Measurements from ENCODE around the gene COLGALT1. TPM values are rescaled to one million over a fixed set of nuclear protein-coding genes. Genes with fewer than 3 reads are reported as not detected.
A peak's percentile ranks its signal among the peaks of the same experiment; 100 is the strongest.
"Not testable (repeated sequence)": the region's sequence is repeated elsewhere in the genome, so short reads cannot be mapped to it uniquely, and the experiment has no call there.

Gene COLGALT1
- total RNA-seq, 2 experiments from 2014 or later: 52.2 to 65.2 TPM

DNA sequence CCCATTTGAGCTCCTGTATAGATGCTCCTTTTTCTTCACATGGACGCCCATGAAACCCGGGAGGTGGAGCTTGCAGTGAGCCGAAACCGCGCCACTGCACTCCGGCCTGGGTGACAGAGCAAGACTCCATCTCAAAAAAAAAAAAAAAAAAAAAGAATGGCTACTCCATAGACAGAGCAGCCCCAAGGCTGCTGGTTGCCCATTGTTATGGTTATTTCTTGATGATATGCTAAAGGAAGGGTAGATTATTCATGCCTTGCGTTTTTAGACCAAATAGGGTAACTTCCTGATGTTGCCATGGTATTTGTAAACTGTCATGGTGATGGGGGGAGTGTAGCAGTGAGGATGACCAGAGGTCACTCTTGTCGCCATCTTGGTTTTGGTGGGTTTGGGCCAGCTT, 42.6 kb downstream of the COLGALT1 start:
- H3K4me3 Mint-ChIP-seq; CTCF ChIA-PET; ATAC-seq; H3K36me3 Mint-ChIP-seq; DNase-seq; H3K27ac Mint-ChIP-seq; H3K9me3 Mint-ChIP-seq (ENCODE audit: low read depth); H3K4me1 Mint-ChIP-seq: not testable (repeated sequence)
- H3K27me3 Mint-ChIP-seq: peaks cover 23% of the 10 kb centered on the region

DNA sequence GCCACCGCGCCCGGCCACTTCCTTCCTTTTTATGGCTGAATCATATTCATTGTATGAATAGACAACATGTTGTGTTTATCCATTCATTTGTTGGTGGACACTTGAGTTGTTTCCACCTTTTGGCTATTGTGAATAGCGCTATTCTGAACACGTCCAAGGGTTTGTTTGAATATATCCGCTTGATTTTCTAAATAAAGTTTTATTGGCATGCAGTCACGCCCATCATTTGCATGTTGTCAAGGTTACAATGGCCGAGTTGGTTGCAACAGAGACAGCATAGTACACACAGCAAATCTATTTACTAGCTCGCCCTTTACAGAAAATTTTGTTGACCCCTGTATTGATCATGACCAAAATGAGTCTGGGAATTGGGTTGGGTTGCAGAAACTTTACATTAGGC, 43.5 kb downstream of the COLGALT1 start:
- no peak overlapping the region for H3K27ac Mint-ChIP-seq
- no peaks in the 10 kb centered on the region for H3K36me3 Mint-ChIP-seq
- CTCF ChIA-PET: no interaction called here
- no peaks in the 10 kb centered on the region for H3K9me3 Mint-ChIP-seq (ENCODE audit: low read depth)
- DNase-seq (no peak), ATAC-seq (no peak)
- peaks cover 5% of the 10 kb centered on the region for H3K4me1 Mint-ChIP-seq
- no peak overlapping the region for H3K4me3 Mint-ChIP-seq
- H3K27me3 Mint-ChIP-seq: peaks cover 27% of the 10 kb centered on the region

DNA sequence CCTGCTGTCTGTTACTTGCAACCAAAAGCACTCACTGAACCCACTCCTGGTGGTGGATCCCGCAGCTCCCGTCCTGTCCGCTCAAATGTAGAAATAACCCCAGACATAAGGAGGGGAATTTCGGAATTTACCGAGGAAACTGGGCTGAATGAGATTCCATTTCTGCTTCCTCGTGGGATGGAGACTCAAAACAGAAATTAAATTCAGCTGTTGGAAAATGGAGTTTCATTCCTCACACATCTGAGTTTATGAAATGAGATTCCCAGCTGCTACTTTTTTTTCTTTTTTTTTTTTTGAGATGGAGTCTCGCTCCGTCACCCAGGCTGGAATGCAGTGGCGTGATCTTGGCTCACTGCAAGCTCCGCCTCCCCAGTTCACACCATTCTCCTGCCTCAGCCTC, 44.3 kb downstream of the COLGALT1 start:
- CTCF ChIA-PET: no interaction called here
- no peak overlapping the region for H3K27ac Mint-ChIP-seq
- DNase-seq (no peak), ATAC-seq (no peak)
- no peaks in the 10 kb centered on the region for H3K9me3 Mint-ChIP-seq (ENCODE audit: low read depth)
- H3K27me3 Mint-ChIP-seq: peaks cover 33% of the 10 kb centered on the region
- H3K4me3 Mint-ChIP-seq: no peak overlapping the region
- H3K4me1 Mint-ChIP-seq: peaks cover 5% of the 10 kb centered on the region
- no peaks in the 10 kb centered on the region for H3K36me3 Mint-ChIP-seq

DNA sequence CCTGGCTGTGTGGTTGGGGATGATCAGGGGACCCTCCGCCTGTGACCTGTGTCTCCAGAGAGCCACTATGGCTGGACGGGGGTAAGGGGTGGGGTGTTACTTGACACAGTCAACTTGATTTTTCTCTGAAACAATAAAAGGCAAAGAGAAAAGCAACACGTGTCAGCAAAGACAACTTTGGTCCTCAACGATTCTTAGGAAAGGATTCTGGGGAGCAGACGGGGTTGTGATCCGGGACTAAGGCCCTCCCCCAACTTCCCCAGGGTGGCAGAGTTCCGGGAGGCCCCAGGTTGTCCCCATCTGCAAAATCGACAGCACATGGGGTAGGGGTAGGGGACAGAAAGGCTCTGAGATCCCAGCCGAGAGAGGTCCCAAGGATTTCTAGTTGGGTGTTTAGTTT, 46.2 kb downstream of the COLGALT1 start:
- ATAC-seq (no peak), DNase-seq (no peak)
- no peak overlapping the region for H3K4me3 Mint-ChIP-seq
- H3K36me3 Mint-ChIP-seq: no peaks in the 10 kb centered on the region
- peaks cover 33% of the 10 kb centered on the region for H3K27me3 Mint-ChIP-seq
- CTCF ChIA-PET: no interaction called here
- H3K4me1 Mint-ChIP-seq: peaks cover 9% of the 10 kb centered on the region
- H3K27ac Mint-ChIP-seq: no peak overlapping the region
- no peaks in the 10 kb centered on the region for H3K9me3 Mint-ChIP-seq (ENCODE audit: low read depth)

DNA sequence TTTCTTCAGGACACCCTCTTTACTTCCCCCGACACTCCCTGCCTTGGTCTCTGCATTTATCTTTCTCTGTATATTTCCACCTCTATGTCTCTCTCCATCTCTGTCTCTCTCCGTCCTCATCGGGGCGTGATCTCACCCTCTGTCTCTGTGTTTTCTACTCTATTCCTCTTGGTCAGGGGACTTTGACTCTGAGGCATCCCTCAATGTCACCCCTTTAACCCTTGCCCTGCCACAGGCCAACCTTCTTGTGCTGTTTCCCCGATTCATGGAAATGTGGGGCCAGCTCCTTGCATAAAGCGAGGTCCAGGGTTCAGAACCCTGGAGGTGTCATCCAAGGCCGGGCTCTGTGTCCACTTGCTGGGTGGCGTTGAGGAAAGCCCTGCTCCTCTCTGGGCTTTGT, 46.8 kb downstream of the COLGALT1 start:
- no peak overlapping the region for H3K27ac Mint-ChIP-seq
- H3K4me3 Mint-ChIP-seq: no peak overlapping the region

DNA sequence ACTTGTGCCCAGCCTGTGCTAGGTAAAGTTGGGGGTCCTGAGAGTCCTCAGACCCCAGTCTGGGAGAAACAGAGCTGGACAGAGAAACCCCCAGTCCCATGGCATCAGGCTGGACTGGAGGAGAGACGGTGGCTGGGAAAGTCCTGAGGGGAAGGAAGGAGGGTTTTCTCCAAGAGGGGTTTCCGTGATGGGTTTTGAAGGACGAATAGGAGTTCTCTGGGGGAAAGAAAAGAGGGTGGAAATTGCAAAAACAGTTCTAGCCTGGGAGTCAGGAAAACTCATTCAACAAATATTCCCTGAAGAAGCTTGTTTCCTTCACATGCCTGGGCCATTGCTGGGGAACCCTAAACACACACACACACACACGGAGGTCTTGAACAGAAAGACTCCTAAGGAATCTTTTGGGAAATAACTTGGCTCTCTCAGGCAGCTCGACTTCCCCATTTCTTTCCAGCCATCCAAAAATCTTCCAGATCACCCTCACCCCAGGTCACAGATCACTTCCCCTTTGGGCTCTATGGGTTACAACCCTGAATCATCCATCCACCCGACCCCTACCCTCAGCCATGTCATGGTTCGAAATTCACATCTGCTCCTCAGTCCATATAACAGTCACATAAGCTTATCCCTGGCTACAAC, 47.5 kb downstream of the COLGALT1 start:
- CTCF ChIA-PET: interaction anchor here (0.7 kb wide), 1 partner anchor 1147 kb away, joined by 3 read pairs; no protein-coding TSS in a partner anchor
- H3K4me3 Mint-ChIP-seq: no peak overlapping the region
- DNase-seq: no peak

More for the DNA sequence above, 46.8 kb downstream of the COLGALT1 start:
- CTCF ChIA-PET: no interaction called here
- DNase-seq (no peak), ATAC-seq (no peak)
- Mint-ChIP-seq H3K4me1 (peaks cover 11% of the 10 kb centered on the region), H3K27me3 (peaks cover 36% of the 10 kb centered on the region), H3K36me3 (no peaks in the 10 kb centered on the region), H3K9me3 (ENCODE audit: low read depth) (no peaks in the 10 kb centered on the region)

DNA sequence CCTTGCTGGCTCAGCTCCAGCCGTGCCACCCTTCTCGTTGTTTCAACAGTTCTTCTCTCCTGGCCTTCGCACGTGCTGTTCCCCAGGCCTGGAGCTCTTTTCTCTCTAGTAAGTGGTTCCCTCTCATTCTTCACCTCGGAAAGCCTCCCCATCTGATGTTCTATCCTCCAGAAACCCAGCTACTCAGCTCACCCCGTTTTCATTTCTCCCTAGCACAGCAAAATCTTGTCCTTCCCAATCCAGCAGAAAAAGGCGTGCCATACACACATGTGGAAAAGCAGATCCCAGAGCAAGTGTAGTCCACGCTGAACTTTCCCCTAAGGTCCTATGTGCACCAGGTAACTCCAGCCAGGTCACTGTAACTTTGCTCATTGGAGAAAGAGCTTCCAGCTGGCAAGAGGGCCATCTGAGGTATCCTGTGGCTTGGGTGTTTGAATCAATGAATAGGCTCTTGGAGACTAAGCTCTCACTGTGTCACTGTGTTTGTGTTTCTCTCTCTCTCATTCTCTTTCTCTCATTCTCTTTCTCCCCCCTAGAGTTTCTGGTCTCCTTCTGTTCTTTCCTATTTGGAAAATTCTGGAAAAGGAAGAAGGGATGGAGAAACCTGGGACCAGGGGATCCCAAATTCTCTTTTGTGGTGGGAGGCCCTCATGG, 49.0 kb downstream of the COLGALT1 start:
- Mint-ChIP-seq H3K36me3 (no peaks in the 10 kb centered on the region), H3K27me3 (peaks cover 36% of the 10 kb centered on the region), H3K9me3 (ENCODE audit: low read depth) (no peaks in the 10 kb centered on the region), H3K4me1 (peaks cover 7% of the 10 kb centered on the region), H3K27ac (no peak overlapping the region), H3K4me3 (no peak overlapping the region)
- CTCF ChIA-PET: interaction anchor here (1.0 to 2.6 kb wide), 6 partner anchors 9 to 328 kb away, joined by 3 to 6 read pairs (median 4); partner anchors contain the start of genes CCDC124, MAP1S and RPL18A
- no peak for ATAC-seq
- DNase-seq: no peak

More for the DNA sequence above, 47.5 kb downstream of the COLGALT1 start:
- Mint-ChIP-seq H3K36me3 (no peaks in the 10 kb centered on the region), H3K27me3 (peaks cover 36% of the 10 kb centered on the region), H3K9me3 (ENCODE audit: low read depth) (no peaks in the 10 kb centered on the region), H3K27ac (no peak overlapping the region), H3K4me1 (peaks cover 11% of the 10 kb centered on the region)
- ATAC-seq: no peak

DNA sequence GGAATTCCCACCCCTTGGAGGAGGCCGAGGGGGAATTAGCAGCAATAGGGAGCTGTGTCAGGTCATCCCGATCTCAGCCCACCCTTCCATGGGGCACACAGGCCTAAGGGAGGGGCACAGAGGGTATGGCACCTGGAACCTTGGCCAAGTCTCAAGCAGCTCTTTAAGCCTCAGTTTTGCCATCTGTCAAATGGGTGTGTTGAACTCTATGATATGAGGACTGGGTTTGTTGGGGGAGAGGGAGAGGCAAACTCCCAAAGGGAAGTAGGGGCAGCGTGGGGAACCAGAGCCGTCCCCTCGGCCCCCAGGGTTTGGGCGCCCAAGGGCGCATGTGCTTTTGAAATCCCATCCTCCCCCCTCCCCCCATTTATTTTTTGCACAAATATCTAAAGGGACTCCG, 49.7 kb downstream of the COLGALT1 start:
- Mint-ChIP-seq H3K9me3 (ENCODE audit: low read depth) (no peaks in the 10 kb centered on the region), H3K36me3 (no peaks in the 10 kb centered on the region), H3K27me3 (peaks cover 36% of the 10 kb centered on the region), H3K27ac (no peak overlapping the region), H3K4me3 (peak overlapping the region; percentile 20), H3K4me1 (peaks cover 7% of the 10 kb centered on the region)
- no peak for ATAC-seq
- CTCF ChIA-PET: interaction anchor here (0.6 to 3.2 kb wide), 11 partner anchors 8 to 340 kb away, joined by 3 to 16 read pairs (median 4); partner anchors contain the start of genes CCDC124, MAP1S and RPL18A
- DNase-seq: no peak

DNA sequence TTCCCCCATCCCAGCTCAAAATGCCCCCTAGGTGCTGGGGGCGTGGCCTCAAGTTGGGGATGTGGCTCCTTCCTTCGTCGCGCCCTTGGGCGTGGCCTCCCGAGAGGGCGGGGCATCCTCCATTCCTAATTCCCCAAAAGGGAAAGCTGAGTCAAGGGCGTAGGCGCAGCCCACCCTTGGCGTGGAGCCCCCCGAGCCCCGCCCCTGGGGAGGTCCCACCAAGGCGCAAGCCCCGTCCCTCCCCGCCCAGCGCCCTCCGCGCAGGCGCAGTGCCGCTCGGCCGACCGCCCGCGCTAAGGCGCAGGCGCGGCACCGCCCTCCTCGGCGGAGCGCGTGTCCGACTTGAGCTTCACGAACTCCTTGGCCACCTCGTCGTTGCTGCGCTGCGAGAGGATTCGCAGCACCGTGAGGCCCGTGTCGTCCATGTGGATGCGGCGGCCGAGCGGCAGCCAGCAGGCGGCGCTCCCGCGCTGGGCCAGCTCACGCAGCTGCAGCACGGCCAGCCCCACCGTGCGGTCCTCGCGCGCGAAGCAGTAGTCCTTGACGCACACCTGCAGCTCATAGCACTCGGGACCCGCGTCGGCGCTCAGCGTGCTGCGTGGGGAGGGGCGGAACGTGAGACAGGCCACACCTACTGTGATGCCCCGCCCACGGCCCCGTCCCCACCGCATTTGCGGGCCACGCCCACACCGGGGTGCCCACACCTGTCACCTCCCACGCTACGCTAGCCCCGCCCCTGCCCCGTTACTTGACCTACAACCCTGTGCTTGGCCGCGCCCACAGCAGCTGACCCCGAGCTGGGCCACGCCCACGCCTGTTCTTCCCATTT, 50.5 kb downstream of the COLGALT1 start:
- Mint-ChIP-seq H3K4me3 (peak overlapping the region; percentile 63), H3K9me3 (ENCODE audit: low read depth) (no peaks in the 10 kb centered on the region), H3K4me1 (peaks cover 7% of the 10 kb centered on the region), H3K36me3 (no peaks in the 10 kb centered on the region), H3K27me3 (peaks cover 35% of the 10 kb centered on the region), H3K27ac (peak overlapping the region; percentile 9)
- CTCF ChIA-PET: interaction anchor here (0.6 to 3.2 kb wide), 17 partner anchors 10 to 339 kb away, joined by 3 to 16 read pairs (median 5); partner anchors contain the start of genes CCDC124, MAP1S and RPL18A
- DNase-seq (peak; percentile 87), ATAC-seq (peak; percentile 89)

DNA sequence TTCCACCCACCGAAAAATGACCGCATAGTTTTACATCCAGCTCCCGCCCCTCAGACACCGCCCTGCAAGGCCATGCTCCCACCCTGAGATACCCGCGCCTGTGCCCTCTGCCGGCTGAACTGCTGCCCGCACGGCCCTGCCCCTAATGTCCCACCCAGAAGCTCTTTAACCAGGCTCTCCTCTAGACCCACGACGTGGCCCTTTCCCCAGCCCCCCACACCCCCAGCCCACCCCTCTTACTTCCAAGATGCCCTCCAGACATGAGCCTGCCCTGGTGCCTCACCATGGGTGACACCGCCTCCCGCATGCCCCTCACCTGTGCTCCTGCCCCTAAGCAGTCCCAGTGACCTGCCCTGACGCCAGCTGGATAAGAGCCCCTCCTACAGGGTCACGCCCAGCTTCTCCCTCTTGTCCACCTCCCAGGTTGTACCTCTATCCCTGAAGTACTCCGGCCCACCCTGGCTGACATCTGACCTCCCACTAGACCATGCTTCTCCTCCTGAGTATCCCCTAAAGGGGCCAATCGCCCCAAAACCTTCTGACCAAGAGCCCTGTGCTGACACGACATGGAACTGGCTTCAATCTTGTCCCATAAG, 51.2 kb downstream of the COLGALT1 start:
- Mint-ChIP-seq H3K4me1 (peaks cover 7% of the 10 kb centered on the region), H3K27ac (peak overlapping the region; percentile 67), H3K9me3 (ENCODE audit: low read depth) (no peaks in the 10 kb centered on the region), H3K27me3 (peaks cover 29% of the 10 kb centered on the region), H3K4me3 (peak overlapping the region; percentile 63), H3K36me3 (no peaks in the 10 kb centered on the region)
- CTCF ChIA-PET: interaction anchor here (0.7 to 3.2 kb wide), 17 partner anchors 10 to 326 kb away, joined by 3 to 16 read pairs (median 5); partner anchors contain the start of genes CCDC124, MAP1S and RPL18A
- ATAC-seq: peak; percentile 32
- no peak for DNase-seq

DNA sequence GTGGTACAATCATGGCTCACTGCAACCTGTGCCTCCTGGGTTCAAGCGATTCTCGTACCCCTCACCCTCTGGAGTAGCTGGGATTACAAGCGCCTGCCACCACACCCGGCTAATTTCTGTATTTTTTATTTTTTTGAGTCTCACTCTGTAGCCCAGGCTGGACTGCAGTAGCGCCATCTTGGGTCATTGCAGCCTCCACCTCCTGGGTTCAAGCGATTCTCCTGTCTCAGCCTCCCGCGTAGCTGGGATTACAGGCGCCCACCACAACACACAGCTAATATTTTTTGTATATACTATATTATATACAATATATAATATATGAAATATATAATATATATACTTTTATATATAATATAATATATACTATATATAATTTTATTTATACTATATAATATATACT, 52.5 kb downstream of the COLGALT1 start:
- Mint-ChIP-seq H3K36me3 (no peaks in the 10 kb centered on the region), H3K27ac (no peak overlapping the region), H3K4me1 (peaks cover 7% of the 10 kb centered on the region), H3K9me3 (ENCODE audit: low read depth) (no peaks in the 10 kb centered on the region), H3K4me3 (no peak overlapping the region), H3K27me3 (peaks cover 23% of the 10 kb centered on the region)
- CTCF ChIA-PET: interaction anchor here (0.7 to 3.2 kb wide), 6 partner anchors 11 to 252 kb away, joined by 3 to 16 read pairs (median 4); partner anchors contain the start of gene RPL18A
- no peak for DNase-seq
- no peak for ATAC-seq

DNA sequence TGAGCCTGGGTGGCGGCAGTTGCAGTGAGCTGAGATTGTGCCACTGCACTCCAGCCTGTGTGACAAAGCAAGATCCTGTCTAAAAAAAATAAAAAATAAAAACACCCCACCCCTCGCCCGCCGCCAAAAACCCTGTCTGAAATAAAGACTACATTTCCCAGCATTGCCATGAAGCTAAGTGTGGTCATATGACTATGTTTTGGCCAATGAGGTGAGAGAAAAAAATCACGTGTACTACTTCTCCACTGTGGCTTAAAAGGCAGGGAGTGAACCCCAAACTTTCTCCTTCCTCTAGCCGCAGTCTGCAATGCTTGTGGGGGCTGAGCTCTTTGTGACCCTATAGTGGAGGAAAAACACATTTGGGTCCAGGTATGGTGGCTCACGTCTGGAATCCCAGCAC, 54.9 kb downstream of the COLGALT1 start:
- DNase-seq: no peak
- CTCF ChIA-PET: interaction anchor here (1.4 to 3.0 kb wide), 2 partner anchors 12 to 146 kb away, joined by 3 to 16 read pairs; no protein-coding TSS in a partner anchor

More for the DNA sequence above, 54.9 kb downstream of the COLGALT1 start:
- H3K9me3 Mint-ChIP-seq (ENCODE audit: low read depth): no peaks in the 10 kb centered on the region
- no peak for ATAC-seq
- peaks cover 8% of the 10 kb centered on the region for H3K27me3 Mint-ChIP-seq
- no peaks in the 10 kb centered on the region for H3K36me3 Mint-ChIP-seq
- H3K27ac Mint-ChIP-seq: no peak overlapping the region
- H3K4me1 Mint-ChIP-seq: peaks cover 7% of the 10 kb centered on the region
- no peak overlapping the region for H3K4me3 Mint-ChIP-seq
